Esophagus squamous epithelium (tissue), 4 donors: ENCODE measurements around the gene HEBP1.

Experiments
- CTCF ChIP-seq, 6 experiments: fragments of 450-650 bp in 4 of 6; fragments of 200-600 bp in 2 of 6; sonication (generic) in 2 of 6; IDR thresholded peaks; one replicate each; pipeline ENCODE4 v1.5.1; 2016 to 2019; ENCODE audit warnings: antibody characterized with exemption in 6 of 6, mild to moderate bottlenecking in 4 of 6, moderate library complexity in 4 of 6
- POLR2A ChIP-seq, 4 donors: fragments of 450-650 bp; IDR thresholded peaks; one replicate each; pipeline ENCODE4 v1.6.1; 2017; ENCODE audit warnings: antibody characterized with exemption in 4 of 4, mild to moderate bottlenecking in 4 of 4, moderate library complexity in 3 of 4

DNA sequence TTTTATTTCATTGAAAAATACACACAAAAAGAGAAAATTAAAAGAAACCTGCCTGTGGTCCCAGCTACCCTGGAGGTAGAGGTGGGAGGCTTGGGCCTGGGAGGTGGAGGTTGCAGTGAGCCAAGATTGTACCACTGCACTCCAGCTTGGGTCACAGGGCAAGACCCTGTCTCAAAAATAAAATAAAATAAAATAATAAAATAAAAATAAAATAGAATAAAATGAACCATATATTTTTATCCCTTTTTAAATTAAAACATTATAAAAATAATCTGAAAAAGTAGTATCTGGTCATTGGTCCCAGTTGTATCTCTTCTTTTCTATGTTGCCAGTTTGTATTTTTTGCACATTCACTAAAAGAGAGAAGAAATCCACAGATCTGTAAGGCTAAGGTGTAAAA is 27.4 kb upstream of the HEBP1 start:
- TF ChIP-seq CTCF (IDR thresholded peaks at IDR 0.05), result no peak
- TF ChIP-seq POLR2A (IDR thresholded peaks at IDR 0.05), result no peak
